H7 (cell line): ENCODE data around the gene GATAD2A. TPM values are rescaled to one million over a fixed set of nuclear protein-coding genes. Genes with fewer than 3 reads are reported as not detected.
A peak's percentile ranks its signal among the peaks of the same experiment; 100 is the strongest.
"Not testable (repeated sequence)": the region's sequence is repeated elsewhere in the genome, so short reads cannot be mapped to it uniquely, and the experiment has no call there.

Experiments
- DNase-seq: peaks from one replicate; pipeline ENCODE4 v3.0.0; 2012
- H3K27me3 ChIP-seq: 2 replicates; pipeline ENCODE4 v1.6.0; 2011; ENCODE audit warnings: mild to moderate bottlenecking, low read length; ENCODE audit not compliant: control insufficient read depth, insufficient read depth
- H3K36me3 ChIP-seq: replicated peaks from 2 replicates; pipeline ENCODE4 v1.5.1; 2011; ENCODE audit warnings: low read length; ENCODE audit not compliant: control insufficient read depth, insufficient read depth
- H3K4me3 ChIP-seq: 2 replicates; pipeline ENCODE4 v1.5.1; 2011; ENCODE audit warnings: low read depth, mild to moderate bottlenecking, control low read depth, low read length, moderate library complexity; ENCODE audit not compliant: insufficient read depth
- total RNA-seq: library from RNA; depleted of rRNA; stranded (reverse); fragments of >200 nt; shearing (Covaris generic); gene quantifications from 2 replicates; pipeline ENCODE4 v1.2.3, GENCODE V29; 2014

GATAD2A gene
- total RNA-seq, 1 experiment from 2014 or later: 104 TPM

DNA sequence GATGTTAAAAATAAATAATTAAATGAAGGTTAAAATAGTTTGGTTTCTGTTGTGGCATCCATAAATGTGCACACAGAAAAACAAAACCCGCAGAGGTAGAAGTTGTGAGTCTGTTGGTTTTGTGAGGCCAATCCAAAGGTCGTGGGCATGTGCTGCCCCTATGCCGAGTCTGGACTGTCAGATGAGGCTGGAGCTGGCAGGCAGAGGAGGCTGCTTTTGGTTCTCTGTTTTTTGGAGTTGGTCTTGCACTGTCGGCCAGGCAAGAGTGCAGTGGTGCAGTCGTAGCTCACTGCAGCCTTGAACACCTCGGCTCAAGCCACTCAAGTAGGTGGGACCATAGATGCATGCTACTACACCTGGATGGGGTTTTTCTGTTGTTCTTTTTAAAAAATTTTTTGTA, 66.2 kb downstream of the GATAD2A start:
- Histone ChIP-seq H3K27me3 (no peaks in the 10 kb centered on the region), H3K4me3 (no peak overlapping the region), H3K36me3 (peaks cover 8% of the 10 kb centered on the region)
- no peak for DNase-seq

DNA sequence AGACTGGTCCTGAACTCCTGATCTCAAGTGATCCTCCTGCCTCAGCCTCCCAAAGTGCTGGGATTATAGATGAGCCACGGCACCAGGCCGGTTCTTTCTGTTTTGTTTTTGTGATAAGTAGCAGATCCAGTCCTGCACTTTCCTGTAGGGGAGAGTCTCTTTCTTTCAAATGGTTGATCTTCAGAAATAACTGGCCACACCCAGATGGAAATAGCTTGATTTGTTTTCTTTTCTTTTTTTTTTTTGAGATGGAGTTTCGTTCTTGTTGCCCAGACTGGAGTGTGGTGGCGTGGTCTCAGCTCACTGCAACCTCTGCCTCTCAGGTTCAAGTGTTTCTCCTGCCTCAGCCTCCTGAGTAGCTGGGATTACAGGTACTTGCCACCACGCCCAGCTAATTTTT, 66.6 kb downstream of the GATAD2A start:
- H3K36me3 ChIP-seq, DNase-seq, H3K27me3 ChIP-seq, H3K4me3 ChIP-seq: not testable (repeated sequence)

DNA sequence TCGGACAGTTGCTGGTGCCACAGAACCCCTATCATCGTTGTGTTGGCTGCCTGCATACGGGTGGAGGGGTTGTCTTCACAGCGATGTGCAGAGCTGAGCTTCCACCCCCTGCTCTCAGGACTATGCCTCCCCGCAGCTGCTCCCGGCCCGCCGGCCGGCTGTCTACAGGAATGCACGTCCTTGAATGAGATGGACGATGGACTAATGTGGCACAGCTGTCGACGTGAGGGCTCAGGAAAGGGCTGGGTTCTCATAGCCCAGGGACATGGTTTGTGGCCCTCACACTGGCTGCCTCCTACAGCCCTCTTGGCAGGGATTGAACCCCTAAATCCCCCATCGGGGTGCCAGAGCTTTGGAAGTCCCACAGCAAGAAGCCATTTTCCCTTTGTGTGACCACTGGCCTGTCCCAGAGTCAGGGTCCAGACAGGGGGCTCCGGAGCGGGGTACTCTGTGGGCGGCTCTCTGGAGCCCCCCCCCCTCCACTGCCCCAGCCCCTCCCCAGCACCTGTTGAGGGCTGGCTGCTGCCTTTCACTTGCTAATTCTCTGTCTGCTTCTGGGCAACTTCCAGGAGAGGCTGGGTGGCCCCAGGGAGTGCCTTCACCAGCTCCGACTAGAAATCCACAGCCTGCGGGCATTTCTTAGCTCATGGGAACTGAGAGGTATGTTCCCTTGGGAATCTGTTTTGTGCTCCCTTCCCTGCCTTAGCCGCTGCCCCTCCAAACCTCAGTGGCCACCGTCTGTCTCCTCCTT, 69.7 kb downstream of the GATAD2A start:
- peak; percentile 80 for DNase-seq
- H3K36me3 ChIP-seq: peaks cover 4% of the 10 kb centered on the region
- no peaks in the 10 kb centered on the region for H3K27me3 ChIP-seq
- H3K4me3 ChIP-seq: no peak overlapping the region

DNA sequence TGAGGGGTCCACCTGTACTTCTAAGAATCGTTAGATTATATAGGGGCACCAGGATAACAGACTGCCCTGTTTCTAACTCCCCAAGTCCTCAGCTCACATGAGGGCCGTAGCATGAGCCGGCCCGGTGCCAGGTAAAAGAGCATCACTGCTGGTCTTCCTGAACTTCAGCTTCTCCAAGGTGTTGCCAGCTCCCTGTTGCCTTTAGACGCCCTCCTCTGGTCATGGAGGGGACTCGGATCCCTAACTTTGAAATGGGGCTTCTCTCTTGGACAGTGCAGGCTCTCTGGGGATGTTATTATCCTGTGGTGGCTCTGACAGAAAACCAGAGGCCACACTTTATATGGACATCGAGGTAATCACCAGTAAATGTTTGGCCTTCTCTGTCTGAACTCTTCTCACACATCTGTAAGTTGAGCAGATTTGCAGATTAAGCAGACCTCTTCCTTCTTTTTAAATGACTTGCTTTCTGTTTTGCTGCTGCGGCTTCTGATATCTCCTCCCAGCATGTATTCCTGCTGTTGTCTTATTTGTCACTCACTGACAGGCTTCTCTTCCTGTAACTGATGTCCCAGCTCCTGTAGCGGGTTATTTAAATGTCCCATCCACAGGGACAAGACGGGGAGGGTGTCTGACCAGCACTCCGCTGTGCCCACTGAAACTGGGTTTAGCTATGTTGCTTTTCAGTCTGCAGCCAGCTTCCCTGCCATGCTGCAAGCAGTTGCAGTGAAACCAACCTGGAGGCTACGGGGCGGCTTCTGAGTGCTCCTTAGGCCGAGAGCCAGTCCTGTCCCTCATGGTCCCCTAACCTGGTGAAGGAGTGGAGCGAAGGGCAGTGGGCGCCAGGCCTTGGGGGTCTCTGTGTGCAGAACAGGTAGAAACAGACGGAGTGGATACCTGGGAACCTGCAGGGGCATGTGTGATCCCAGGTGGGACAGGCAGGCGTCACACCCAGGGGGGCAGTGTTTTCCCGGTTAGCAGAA, 70.7 kb downstream of the GATAD2A start:
- DNase-seq: peak; percentile 85
- Histone ChIP-seq H3K4me3 (no peak overlapping the region), H3K27me3 (no peaks in the 10 kb centered on the region), H3K36me3 (peaks cover 6% of the 10 kb centered on the region)

DNA sequence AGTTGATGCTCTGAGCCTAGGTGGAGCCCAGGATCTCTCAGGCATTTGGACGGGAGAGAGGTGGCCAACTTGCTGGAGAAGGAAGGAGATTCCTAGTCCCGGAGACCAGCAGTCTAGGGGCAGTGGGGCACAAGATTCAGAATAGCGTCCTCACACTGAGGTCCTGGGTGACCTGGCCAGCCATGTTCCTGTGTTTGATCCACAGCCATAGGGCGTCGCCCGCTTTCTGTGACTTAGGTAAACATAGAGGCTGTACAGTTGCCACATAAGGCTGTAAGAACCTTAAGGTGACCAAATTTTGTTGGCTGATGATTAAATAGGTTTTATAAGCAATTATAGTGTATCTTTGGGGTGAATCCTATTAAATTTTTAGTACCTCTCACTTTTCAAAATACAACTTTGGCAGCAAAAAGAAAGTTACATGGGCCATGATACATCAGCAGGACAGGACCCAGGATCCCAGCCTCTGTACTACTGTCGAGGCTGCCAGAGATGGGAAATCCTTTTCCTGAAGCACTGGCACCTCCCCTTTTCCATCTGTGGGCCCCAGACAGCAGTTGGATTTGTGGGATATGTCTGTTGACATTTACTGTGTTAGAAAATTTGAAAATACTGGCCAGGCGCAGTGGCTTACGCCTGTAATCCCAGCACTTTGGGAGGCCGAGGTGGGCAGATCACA, 72.4 kb downstream of the GATAD2A start:
- no peak for DNase-seq
- no peaks in the 10 kb centered on the region for H3K27me3 ChIP-seq
- H3K4me3 ChIP-seq: no peak overlapping the region
- peaks cover 6% of the 10 kb centered on the region for H3K36me3 ChIP-seq

- Histone ChIP-seq H3K27me3 (no peaks in the 10 kb centered on the region), H3K36me3 (peaks cover 5% of the 10 kb centered on the region), H3K4me3 (no peak overlapping the region)
- DNase-seq: peak; percentile 9
Measured at GRCh38 chr19:19480688-19481087, 75.2 kb downstream of the GATAD2A start.

DNA sequence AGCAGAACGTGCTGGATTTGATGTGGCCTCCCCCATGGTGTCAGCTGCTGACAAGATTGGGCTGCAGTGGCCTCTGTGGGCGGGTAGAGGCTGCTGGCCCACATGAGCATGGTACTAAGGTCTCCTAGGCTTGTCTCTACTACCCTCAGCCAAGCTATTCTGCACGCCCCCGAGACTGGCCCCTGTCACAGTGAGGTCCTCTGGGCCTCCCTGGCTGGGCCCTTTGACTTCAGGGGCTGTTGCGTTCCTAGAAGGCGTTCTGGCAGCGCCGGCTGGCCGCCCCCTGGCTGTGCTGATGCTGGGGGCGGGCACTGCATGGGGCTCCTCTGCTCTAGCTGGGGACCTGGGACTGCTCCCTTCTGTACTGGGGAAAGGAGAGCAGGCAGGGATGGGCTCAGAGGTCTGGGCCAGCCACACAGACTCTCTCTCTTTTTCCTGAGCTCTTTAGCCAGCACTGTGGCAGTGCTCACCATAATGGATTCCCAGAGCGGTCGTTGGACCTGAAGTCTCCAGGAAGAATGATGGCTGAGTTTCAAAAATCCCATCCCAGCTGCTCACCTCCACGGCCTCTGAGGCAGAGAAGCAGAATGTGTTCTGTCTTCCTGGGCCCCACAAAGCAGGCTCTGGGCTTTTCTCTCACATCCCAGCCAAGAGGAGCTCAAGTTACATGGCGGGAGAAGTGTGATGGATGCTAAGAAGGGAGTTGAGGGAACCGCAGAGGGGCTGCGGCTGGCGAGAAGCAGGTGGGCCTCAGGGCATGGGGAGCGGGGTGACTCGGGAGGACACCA, 77.5 kb downstream of the GATAD2A start:
- DNase-seq: peak; percentile 49
- H3K4me3 ChIP-seq: no peak overlapping the region

DNA sequence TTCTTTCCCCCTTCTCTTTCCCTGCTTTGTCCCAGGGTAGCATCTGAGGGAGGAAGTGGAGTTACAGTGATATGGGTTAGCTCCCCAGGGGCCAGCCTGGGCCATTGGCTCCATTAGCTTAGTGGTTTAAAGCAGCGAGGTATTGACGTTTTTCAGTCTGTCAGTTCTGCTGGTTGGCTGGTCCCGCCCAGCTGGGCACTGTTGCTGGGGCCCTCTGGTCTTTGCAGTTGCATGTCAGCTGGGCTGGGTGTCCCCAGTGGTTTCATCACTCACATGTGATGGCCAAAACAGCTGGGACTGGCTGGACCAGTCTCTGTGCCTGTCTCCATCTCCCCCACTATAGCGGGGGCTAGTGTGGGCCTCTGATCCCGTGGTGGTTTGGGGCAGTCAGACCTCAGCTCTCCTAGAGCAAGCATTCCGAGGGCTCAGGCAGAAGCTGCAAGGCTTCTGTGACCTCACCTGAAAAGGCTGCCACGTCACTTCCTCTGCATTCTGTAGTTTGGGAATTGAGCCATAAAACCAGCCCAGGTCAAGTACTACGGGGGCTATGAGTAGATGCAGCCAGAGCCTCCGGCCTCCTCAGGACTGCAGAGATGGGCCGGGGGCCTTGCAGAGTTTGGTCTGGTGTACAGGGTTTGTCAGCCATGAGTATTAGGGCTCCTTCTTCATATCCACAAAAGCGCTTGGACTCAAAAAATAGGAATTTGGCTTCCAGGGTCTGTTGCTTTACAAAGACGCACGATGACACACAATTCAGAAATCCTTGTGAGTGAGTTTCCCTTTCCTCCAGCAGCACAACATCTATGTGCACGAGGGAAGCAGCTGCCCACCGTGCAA, 79.9 kb downstream of the GATAD2A start:
- Histone ChIP-seq H3K27me3 (no peaks in the 10 kb centered on the region), H3K36me3 (peaks cover 2% of the 10 kb centered on the region), H3K4me3 (no peak overlapping the region)
- peak; percentile 29 for DNase-seq

More for the DNA sequence above, 77.5 kb downstream of the GATAD2A start:
- H3K27me3 ChIP-seq: no peaks in the 10 kb centered on the region
- H3K36me3 ChIP-seq: peaks cover 2% of the 10 kb centered on the region

GRCh38 chr19:19485998-19486290, 80.5 kb downstream of the GATAD2A start:
- H3K27me3 ChIP-seq: no peaks in the 10 kb centered on the region
- H3K4me3 ChIP-seq: no peak overlapping the region
- peaks cover 3% of the 10 kb centered on the region for H3K36me3 ChIP-seq
- no peak for DNase-seq

DNA sequence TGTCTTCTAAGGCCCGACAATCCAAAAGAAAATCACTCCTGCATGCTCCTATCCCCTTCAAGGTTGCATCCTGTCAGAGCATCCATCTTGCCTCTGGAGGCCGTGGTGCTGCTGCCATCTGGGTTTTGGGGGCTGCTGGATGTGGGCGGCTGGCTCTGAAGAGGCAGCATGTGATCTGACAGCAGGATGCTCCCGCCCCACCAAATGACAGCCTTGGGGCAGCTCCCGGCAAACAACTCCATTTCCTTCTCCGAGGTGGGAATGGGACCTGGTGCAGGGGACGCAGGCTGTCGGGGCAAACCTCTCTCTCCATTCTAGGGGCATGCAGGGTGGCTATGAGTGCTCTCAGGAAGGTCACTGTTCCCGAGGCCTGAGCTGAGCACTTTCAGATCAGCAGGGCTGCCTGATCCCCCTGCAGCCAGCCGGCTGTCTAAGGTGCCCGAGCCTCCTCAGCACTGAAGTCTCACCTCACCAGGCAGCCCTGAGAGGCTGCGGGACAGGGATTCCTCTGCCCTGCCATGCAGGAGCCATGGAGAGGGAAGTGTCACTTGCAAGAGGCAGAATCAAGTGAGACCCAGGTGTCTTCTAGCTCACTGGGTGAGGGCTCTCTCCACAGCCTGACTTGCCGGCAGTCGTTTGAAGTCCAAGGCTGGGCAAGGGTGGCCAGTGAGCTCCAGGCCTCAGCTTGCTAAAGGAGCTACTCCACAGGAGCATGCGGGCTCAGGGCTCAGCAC, 81.0 kb downstream of the GATAD2A start:
- DNase-seq: peak; percentile 35
- peaks cover 7% of the 10 kb centered on the region for H3K36me3 ChIP-seq
- no peaks in the 10 kb centered on the region for H3K27me3 ChIP-seq
- H3K4me3 ChIP-seq: no peak overlapping the region

GRCh38 chr19:19487077-19487949, 81.8 kb downstream of the GATAD2A start:
- Histone ChIP-seq H3K4me3 (no peak overlapping the region), H3K36me3 (peaks cover 9% of the 10 kb centered on the region), H3K27me3 (no peaks in the 10 kb centered on the region)
- DNase-seq: peak; percentile 50
